ENCODE results near the gene KIF5A. TPM values are rescaled to one million over a fixed set of nuclear protein-coding genes. Genes with fewer than 3 reads are reported as not detected.

KIF5A gene
- total and polyA plus RNA-seq, 3 donors from 2014 or later = 6.8 to 9.1 (median 8.4) TPM

GRCh38 chr12:57577981-57578758 lies 28.3 kb downstream of the KIF5A start:
- intact Hi-C loops (cut with DNase I; ENCODE audit: low total_unique reads) = no loop called here
- Histone ChIP-seq H3K4me3 (no peak overlapping the region), H3K36me3 (ENCODE audit: low read depth, missing control alignments) (no peaks in the 10 kb centered on the region), H3K4me1 (no peaks in the 10 kb centered on the region), H3K27me3 (no peaks in the 10 kb centered on the region), H3K27ac (no peak overlapping the region), H3K9me3 (no peaks in the 10 kb centered on the region)
- TF ChIP-seq POLR2A (IDR thresholded peaks at IDR 0.05) (no peak), CTCF (IDR thresholded peaks at IDR 0.05) (no peak)
- DNase-seq = no peak
- WGBS, 2 donors = 88 to 91% methylated on average over 12 of the region's 12 CpGs

- no peak for DNase-seq
- TF ChIP-seq CTCF (IDR thresholded peaks at IDR 0.05) (no peak), POLR2A (IDR thresholded peaks at IDR 0.05) (no peak)
- intact Hi-C loops (cut with DNase I; ENCODE audit: low total_unique reads) = no loop called here
- Histone ChIP-seq H3K4me1 (no peaks in the 10 kb centered on the region), H3K9me3 (no peaks in the 10 kb centered on the region), H3K27me3 (no peaks in the 10 kb centered on the region), H3K27ac (no peak overlapping the region), H3K36me3 (ENCODE audit: low read depth, missing control alignments) (no peaks in the 10 kb centered on the region), H3K4me3 (no peak overlapping the region)
- 81 to 82% methylated on average over 2 of the region's 2 CpGs for WGBS, 2 donors
Observed at GRCh38 chr12:57579011-57579410, 29.2 kb downstream of the KIF5A start.

GRCh38 chr12:57579677-57580465 lies 30.0 kb downstream of the KIF5A start:
- Histone ChIP-seq H3K4me1 (no peaks in the 10 kb centered on the region), H3K27me3 (no peaks in the 10 kb centered on the region), H3K27ac (no peak overlapping the region), H3K36me3 (ENCODE audit: low read depth, missing control alignments) (no peaks in the 10 kb centered on the region), H3K4me3 (no peak overlapping the region), H3K9me3 (no peaks in the 10 kb centered on the region)
- intact Hi-C loops (cut with DNase I; ENCODE audit: low total_unique reads) = loop anchor here (5.0 kb wide), 1 partner anchor 42 kb away; no protein-coding TSS in a partner anchor
- 81 to 92% methylated on average over 8 of the region's 8 CpGs for WGBS, 2 donors
- TF ChIP-seq CTCF (IDR thresholded peaks at IDR 0.05) (no peak), POLR2A (IDR thresholded peaks at IDR 0.05) (no peak)
- DNase-seq = no peak

GRCh38 chr12:57580466-57580795 lies 30.6 kb downstream of the KIF5A start:
- Histone ChIP-seq H3K4me1 (no peaks in the 10 kb centered on the region), H3K9me3 (no peaks in the 10 kb centered on the region), H3K4me3 (no peak overlapping the region), H3K27ac (no peak overlapping the region), H3K36me3 (ENCODE audit: low read depth, missing control alignments) (no peaks in the 10 kb centered on the region), H3K27me3 (no peaks in the 10 kb centered on the region)
- no peak for DNase-seq
- TF ChIP-seq CTCF (IDR thresholded peaks at IDR 0.05) = no peak
- TF ChIP-seq POLR2A (IDR thresholded peaks at IDR 0.05) = no peak
- WGBS, 2 donors = 96 to 98% methylated on average over 4 of the region's 4 CpGs
- intact Hi-C loops (cut with DNase I; ENCODE audit: low total_unique reads) = loop anchor here (5.0 kb wide), 1 partner anchor 42 kb away; no protein-coding TSS in a partner anchor
